GM23338 (cell line): ENCODE results near the gene DLG4.
"Not testable (repeated sequence)": the region's sequence is repeated elsewhere in the genome, so short reads cannot be mapped to it uniquely, and the experiment has no call there.

Source experiments
- CTCF ChIP-seq, 2 experiments: fragments of 200-600 bp in 1 of 2; sonication (generic) in 1 of 2; conservative IDR thresholded peaks; 2 replicates each; pipeline versions ENCODE4 v1.5.1 to v1.6.1; 2016 to 2017; ENCODE audit warnings: antibody characterized with exemption in 2 of 2, low read depth in 2 of 2, mild to moderate bottlenecking in 2 of 2, moderate library complexity in 1 of 2
- EZH2 ChIP-seq: fragments of 200-600 bp; sonication (generic); IDR thresholded peaks from one replicate; pipeline ENCODE4 v1.8.0; 2017; ENCODE audit warnings: antibody characterized with exemption, mild to moderate bottlenecking, low read depth; ENCODE audit not compliant: unreplicated experiment
- POLR2AphosphoS5 ChIP-seq: IDR thresholded peaks from 2 replicates; pipeline ENCODE4 v1.6.1; 2016; ENCODE audit warnings: antibody characterized with exemption, low read depth

GRCh38 chr17:7172522-7173191 lies 47.0 kb downstream of the DLG4 start:
- not testable (repeated sequence) for TF ChIP-seq EZH2; CTCF (conservative IDR thresholded peaks at IDR 0.05; ENCODE audit: low read depth in 2 of 2); POLR2AphosphoS5
